ENCODE data around the gene YOD1.
A peak's percentile ranks its signal among the peaks of the same experiment; 100 is the strongest.

The YOD1 gene

GRCh38 chr1:207051191-207051943 lies at the start of gene YOD1:
YOD1 (minus strand) TSS chr1:207051208; CDS start chr1:207051030, 178 bp downstream.
- no peak for DNase-seq (ENCODE audit: low read depth)

DNA sequence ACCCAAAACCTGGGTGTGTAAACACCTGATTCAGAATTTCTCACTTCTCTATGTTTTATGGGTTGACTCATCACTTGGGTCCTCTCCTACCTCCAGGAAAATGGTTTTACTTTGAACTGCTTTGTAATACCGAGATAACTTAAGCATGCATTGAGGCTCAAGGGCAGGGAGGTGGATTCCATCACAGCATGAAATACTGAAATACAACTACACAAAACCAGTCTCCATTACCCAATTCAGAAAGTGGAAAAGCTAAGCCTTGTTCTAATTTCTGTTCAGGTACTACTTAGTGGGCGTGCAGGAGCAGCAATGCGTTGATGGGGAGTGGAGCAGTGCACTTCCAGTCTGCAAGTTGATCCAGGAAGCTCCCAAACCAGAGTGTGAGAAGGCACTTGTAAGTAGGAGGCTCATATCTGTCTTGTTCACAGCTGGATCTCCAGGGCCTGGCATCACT lies 46.9 kb upstream of the YOD1 start:
- no peak for DNase-seq (ENCODE audit: low read depth)

DNA sequence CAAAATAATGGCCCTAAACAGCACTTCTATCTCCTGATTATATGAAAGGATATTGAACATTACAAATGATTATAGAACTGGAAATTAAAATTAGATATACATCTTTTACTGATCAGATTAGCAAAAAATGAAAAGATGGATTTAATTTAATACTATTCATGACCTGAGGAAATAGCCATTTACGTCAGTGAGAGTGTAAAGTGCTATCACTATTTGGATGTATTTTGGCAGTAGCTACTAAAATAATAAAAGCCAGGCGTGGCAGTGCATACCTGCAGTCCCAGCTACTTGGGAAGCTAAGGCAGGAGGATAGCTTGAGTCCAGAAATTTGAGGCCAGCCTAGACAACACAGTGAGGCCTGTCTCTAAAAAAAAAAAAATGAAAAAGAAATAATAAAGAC lies 42.9 kb upstream of the YOD1 start:
- DNase-seq (ENCODE audit: low read depth) = no peak

GRCh38 chr1:207091200-207091908 lies 40.3 kb upstream of the YOD1 start:
- DNase-seq (ENCODE audit: low read depth) = no peak

DNA sequence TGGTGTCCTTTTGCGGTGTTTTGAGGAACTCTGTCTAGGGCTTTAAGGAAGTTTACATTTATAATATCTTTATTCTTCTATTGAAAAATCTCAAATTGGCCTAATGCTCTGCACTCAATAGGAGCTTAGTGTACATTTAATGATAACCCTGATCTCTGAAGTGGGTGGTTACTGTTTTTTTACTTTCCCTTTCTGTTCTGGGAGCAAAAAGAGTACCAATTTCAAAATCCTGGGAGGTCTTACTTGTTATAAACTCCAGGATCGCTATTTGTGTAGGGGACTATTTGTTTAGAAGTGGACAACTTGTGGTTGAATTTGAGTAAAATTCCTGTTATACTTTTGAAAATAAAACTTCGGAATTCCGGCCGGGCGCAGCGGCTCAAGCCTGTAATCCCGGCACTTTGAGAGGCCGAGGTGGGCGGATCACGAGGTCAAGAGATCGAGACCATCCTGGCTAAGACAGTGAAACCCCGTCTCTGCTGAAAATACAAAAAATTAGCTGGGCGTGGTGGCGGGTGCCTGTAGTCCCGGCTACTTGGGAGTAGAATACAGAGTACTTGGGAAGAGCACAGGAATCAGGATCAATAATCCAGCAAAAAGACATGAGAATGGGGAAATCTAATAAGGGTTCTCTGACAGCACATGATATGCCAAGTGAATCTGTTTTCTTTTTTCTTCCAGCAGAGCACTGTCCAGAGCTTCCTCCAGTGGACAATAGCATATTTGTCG lies 38.8 kb upstream of the YOD1 start:
- no peak for DNase-seq (ENCODE audit: low read depth)

GRCh38 chr1:207088701-207089626 lies 38.0 kb upstream of the YOD1 start, which contains the start of gene C4BPB:
C4BPB (plus strand) TSS chr1:207088860; CDS start chr1:207089532, 672 bp downstream.
- no peak for DNase-seq (ENCODE audit: low read depth)

DNA sequence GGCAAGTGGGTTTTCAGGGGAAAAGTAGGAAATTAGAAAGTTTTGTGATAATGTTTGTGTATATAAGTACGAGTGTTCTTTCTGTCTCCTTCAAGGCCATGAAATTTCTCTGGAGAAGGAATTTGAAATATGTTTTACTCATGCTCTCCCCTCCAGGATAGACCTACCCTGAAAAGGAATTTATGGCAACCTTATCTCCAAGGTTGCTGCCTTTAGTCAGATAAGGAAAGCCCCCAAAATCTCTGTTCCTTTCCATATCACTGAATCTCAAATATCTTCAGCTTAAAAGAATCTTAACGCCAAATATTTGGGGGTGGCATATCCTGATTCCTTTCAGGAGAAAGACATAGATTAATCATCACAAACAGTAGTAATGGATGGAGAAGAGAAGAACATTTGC lies 37.2 kb upstream of the YOD1 start:
- DNase-seq (ENCODE audit: low read depth) = no peak

DNA sequence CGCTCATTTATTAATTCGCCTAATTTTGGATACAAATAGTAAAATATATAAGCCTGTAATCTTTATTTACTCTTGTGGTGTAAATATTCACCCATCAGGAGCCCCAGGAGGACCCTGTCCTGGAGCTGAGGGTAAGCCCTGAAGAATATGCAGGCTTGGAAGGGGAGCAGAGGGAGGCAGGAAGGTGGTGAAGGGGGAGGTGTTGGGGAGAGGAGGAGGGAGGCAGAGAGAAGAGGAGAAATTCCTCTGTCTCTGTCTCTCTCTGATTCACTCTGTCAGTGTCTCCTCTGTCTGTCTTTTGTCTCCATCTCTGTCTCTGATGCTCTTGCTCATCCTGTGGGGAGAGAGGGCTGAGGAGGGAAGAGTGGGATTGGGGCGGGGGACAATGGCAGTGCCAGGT lies 34.9 kb upstream of the YOD1 start:
- DNase-seq (ENCODE audit: low read depth) = no peak

- DNase-seq (ENCODE audit: low read depth) = peak; percentile 12
These were observed 33.7 kb upstream of the YOD1 start for GRCh38 chr1:207084701-207085180.

GRCh38 chr1:207084232-207084631 lies 33.2 kb upstream of the YOD1 start:
- DNase-seq (ENCODE audit: low read depth) = no peak

GRCh38 chr1:207081806-207082205 lies 30.8 kb upstream of the YOD1 start:
- DNase-seq (ENCODE audit: low read depth) = no peak

- no peak for DNase-seq (ENCODE audit: low read depth)
These were observed 30.1 kb upstream of the YOD1 start for GRCh38 chr1:207081088-207081487.

- no peak for DNase-seq (ENCODE audit: low read depth)
These were observed 28.8 kb upstream of the YOD1 start for GRCh38 chr1:207079706-207080241.

- no peak for DNase-seq (ENCODE audit: low read depth)
These were observed 27.6 kb upstream of the YOD1 start for GRCh38 chr1:207078578-207079132.

- DNase-seq (ENCODE audit: low read depth) = peak; percentile 33
These were observed 26.7 kb upstream of the YOD1 start for GRCh38 chr1:207077470-207078377.

GRCh38 chr1:207077012-207077411 lies 26.0 kb upstream of the YOD1 start:
- DNase-seq (ENCODE audit: low read depth) = no peak

DNA sequence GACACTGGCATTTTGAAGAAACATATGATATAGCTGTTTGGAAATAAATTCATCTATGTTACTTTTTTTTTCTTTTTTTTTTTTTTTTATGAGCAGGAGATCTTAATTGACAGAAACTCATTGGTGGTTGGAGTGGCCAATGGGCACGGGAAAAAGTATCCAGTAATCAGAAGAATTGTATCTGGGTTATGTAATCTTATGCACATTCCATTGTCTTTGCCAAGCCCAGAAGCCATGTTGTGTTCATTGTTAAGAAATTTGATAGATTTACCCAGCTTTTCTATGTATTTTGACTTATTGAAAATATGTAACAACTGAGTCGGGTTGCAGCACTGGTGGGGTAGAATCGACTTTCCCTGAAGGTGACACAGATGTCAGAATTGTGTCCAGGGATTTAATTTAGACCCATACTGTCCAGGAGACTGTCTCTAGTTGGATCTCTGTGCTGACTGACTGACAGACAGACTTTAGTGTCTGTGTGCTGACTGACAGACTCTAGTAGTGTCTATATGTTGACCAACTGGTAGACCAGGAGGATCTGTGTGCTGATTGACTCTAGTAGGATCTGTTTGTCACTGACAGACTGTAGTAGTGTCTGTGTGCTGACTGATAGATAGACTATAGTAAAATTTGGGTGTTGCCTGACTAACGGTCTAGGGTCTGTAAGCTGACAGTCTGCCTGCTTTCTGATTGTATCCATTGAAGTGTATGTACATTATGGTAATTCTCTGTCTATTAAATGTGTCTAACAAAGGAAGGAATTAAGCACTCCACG lies 25.4 kb upstream of the YOD1 start:
- no peak for DNase-seq (ENCODE audit: low read depth)

DNA sequence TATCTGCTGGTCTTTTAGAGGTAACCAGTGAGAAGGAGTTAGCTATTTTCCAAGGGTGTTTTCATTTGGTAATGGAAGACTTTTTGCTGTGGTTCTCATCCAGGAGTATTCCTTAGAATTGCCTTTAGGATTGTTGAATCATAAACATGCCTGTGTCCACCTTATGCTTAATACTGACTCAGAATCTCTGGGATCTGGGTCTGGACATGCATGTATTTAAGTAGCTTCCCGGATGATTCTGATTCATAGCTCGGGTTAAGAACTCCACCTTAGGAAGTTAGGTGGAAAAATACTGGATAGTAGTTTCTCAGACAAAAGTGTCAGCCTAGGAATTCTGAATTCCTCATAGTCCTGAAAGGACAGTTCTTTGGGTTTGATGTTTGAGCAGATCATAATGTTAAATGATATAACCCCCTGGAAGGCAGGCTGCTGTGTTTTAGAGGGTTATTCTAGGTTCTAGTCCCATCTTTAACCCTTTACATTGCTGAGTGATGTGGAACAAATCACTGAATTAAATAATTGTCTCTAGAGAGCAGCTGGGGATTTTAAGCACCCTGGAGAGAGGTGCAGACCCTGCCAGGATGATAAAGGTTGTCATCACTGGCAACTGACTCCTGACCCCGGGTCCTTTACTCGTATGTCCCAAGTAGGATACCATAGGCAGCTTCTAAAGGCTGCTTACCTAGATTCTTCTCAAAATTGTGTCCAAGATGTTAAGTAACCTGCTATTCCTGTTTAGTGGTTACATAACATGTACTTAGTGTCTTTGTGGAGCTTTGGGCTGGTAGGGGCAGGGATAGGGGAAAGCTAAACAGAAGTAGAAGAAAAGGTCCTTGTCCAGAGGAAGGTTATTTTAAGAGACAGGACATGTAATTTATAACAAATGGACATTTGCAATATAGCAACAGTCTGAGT lies 23.2 kb upstream of the YOD1 start:
- DNase-seq (ENCODE audit: low read depth) = no peak

Data from T-helper 22 cell (primary cell).